Activated CD8-positive, alpha-beta memory T cell treated with anti-CD3 and anti-CD28 coated beads, Interleukin-2, amount 50 U/mL, for 1 hour (primary cell): Measurements from ENCODE around the gene IPO4.
A peak's percentile ranks its signal among the peaks of the same experiment; 100 is the strongest.
"Not testable (repeated sequence)": the region's sequence is repeated elsewhere in the genome, so short reads cannot be mapped to it uniquely, and the experiment has no call there.

Experiments
- DNase-seq: peaks from one replicate; pipeline ENCODE4 v3.0.0-alpha.2; 2020; ENCODE audit errors: extremely low read depth

The IPO4 gene, protein sequence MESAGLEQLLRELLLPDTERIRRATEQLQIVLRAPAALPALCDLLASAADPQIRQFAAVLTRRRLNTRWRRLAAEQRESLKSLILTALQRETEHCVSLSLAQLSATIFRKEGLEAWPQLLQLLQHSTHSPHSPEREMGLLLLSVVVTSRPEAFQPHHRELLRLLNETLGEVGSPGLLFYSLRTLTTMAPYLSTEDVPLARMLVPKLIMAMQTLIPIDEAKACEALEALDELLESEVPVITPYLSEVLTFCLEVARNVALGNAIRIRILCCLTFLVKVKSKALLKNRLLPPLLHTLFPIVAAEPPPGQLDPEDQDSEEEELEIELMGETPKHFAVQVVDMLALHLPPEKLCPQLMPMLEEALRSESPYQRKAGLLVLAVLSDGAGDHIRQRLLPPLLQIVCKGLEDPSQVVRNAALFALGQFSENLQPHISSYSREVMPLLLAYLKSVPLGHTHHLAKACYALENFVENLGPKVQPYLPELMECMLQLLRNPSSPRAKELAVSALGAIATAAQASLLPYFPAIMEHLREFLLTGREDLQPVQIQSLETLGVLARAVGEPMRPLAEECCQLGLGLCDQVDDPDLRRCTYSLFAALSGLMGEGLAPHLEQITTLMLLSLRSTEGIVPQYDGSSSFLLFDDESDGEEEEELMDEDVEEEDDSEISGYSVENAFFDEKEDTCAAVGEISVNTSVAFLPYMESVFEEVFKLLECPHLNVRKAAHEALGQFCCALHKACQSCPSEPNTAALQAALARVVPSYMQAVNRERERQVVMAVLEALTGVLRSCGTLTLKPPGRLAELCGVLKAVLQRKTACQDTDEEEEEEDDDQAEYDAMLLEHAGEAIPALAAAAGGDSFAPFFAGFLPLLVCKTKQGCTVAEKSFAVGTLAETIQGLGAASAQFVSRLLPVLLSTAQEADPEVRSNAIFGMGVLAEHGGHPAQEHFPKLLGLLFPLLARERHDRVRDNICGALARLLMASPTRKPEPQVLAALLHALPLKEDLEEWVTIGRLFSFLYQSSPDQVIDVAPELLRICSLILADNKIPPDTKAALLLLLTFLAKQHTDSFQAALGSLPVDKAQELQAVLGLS

DNA sequence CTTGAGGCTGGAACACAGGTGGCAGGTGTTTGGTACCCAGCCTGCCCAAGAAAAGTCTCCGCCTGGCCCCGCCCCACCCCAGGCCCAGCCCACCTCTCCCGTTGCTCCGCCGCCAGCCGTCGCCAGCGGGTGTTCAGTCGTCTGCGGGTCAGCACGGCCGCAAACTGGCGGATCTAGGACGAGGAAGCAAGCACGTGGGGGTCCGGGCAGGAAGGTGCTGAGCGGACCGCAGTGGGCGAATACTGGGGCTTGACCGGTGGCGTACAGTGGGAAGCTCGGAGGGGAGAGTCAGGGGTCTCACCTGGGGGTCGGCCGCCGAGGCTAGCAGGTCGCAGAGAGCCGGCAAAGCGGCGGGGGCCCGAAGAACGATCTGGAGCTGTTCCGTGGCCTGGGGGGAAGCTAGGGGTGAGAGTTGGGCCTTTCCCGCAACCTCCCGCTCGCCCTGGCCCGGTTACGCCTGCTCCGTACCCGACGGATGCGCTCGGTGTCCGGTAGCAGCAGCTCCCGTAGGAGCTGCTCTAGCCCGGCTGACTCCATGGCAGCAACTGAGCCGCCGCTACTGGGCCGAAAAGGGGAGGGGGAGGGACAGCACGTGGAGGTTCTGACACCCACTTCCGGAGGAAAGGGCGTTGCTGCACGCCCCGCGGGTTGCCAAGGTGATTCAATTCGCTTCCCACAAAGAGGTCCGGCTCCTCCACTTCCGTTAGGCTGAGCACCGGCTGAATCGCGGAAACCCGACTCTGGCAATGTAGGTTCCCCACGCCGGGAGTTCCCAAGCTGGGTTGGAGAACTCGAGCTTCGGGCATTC, at the start of gene IPO4:
Gene IPO4 (minus strand): TSS at position 566 of the 808 bp plus-strand sequence. CDS start 29 bp downstream, at position 537.
- DNase-seq, result peak; percentile 93

DNA sequence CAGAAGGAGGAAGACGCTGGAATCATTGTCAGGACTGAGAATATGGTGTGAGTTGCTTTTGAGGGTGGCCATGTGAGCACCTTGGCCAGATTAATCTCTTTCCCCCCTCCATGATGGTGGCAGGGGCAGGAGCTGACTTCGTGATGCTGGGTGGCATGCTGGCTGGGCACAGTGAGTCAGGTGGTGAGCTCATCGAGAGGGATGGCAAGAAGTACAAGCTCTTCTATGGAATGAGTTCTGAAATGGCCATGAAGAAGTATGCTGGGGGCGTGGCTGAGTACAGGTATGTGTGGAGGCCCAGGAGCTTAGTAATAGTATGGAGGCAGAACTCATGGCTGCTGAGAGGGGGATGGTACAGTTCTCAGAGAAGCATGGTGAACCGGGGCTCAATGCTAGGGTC, 49.5 kb upstream of the IPO4 start:
- DNase-seq, result no peak

DNA sequence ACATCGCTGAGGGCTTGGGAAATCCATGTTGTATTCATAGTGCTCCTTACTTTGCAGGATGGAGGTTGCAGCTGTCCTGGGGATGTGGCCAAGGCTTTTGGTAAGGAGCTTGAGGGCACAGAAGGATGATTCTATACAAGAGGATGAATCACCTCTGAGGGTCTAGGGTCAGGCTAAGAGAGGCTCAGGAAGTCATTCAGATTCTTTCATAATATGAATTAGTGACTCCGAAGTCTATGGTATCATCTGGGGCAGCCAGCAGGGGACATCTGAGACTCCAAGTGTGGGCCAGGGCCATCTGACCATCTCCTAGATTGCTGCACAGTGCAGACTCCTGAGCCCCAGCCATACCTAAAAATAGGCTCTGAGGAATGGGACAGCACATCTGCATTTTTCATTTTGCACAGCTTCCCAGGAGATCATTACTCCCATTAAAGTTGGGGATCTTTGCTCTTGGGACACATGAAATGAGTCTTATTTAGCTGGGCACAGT, 48.9 kb upstream of the IPO4 start:
- DNase-seq, result no peak

DNA sequence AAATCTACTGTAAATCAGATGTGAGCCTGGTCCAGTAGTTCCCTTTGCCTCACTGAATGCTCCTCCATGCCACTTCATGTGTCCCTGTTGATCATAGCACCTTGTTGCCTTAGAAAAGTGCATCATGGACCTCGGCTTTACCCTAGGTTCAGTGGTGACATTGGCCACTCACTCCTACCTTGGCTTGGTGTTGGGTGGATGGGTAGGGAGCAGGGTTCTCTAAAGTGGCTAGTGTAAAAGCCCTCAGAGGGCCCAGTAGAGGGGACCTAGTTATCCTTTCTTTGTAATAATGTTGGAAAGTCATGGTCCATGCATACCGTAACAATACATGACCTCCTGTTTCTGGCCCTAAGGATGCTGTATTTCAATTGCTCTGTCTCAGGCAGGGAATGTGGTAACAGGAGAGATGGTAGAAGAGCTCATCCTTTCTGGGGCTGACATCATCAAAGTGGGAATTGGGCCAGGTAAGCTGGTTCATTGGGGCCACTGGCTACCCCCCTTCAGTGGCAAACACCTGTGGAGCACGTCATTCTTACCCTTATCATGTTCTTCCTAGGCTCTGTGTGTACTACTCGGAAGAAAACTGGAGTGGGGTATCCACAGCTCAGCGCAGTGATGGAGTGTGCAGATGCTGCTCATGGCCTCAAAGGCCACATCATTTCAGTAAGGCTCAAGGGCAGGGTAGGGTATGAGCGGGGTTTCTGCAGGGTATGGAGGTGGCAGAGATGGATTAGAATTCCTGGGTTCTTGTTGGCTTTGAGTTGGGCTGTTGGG, 48.3 kb upstream of the IPO4 start:
- DNase-seq, result no peak

DNA sequence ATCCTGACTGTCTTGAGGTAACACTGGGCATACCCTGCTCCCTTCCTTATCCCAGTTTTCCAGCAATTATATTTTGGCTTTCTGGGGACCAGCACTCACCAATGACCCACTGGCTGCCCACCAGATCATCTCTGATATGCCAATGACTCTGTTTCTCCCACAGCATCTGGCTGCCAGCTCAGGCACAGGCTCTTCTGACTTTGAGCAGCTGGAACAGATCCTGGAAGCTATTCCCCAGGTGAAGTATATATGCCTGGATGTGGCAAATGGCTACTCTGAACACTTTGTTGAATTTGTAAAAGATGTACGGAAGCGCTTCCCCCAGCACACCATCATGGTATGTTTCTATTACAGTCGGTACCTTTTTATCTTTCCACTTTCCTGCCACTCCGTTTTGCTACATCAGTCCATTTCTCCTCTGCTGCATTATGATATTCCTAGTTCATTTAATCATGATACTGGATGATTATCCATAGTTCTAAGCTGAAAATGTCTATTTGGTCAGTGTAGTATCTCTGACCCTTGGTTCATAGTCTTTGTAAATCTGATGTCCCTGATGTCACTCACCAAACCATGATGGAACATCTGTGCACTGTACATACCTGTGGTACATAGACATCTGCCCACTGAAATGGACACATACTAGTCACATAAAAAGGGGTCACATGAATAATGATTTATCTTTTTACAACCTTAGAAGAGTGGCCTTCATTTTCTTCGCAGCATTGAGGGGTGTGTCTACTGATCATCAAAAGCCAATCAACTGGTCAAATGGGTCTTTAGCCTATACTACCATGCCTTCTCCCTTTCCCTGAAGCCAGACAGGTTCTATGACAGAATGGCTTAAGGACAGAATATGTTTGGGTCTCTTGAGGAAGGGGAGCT, 47.4 kb upstream of the IPO4 start:
- DNase-seq, result no peak

DNA sequence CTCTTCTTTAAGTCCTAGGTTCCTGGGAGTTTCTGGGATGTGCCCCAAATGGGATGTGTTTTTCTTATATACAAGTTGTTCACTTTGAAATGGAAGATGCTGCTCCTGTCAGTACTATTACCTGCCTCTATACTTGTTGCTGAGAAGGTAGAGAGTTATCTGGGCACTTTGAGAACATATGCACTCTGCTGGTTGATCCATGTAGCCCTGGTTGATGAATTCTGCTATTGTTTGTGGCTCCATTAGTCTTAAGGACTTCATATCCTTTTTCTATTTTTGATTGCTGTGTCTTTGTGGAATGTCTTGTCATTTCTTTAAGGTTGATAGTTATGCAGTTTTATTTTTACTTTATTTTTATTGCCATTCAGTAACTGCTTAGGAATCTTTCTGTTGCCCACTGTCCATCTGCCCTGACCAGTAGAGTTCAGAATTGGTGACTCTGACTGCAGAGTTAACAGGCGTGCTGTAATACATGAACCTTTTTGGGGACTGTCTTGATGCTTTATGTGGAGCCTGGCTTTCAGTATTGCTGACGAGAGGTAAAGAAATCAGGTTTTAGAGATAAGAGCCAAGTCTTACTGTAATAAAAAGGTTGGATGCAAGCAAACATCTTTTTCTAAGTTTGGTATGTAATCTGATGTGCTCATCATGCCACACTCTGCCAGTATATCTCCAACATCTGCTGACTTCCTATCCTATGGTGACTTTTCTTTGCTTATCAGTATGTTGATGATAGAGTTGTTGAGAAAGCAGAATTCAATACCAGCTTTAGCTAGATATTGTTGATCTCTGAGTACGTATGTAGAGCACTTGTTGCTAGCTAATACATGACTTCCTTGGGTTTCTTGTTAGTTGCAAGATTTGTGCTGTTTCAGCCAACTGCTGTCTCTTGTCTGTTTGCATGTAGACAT, 45.7 kb upstream of the IPO4 start:
- DNase-seq, result no peak

DNA sequence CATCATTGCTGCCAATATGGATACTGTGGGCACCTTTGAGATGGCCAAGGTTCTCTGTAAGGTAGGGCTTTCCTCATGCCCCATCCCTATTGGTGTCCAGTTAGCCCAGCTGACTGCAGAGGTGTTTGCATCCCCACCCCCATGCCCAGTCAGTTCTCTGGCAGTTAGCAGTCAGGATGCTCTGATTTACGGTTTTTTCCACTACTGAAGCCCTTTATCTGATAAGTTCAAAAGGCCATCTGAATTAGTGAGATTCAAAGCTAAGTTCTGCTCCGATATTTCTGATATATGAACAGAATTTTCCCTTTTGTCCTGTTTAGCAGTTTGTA, 44.9 kb upstream of the IPO4 start:
- no peak for DNase-seq

DNA sequence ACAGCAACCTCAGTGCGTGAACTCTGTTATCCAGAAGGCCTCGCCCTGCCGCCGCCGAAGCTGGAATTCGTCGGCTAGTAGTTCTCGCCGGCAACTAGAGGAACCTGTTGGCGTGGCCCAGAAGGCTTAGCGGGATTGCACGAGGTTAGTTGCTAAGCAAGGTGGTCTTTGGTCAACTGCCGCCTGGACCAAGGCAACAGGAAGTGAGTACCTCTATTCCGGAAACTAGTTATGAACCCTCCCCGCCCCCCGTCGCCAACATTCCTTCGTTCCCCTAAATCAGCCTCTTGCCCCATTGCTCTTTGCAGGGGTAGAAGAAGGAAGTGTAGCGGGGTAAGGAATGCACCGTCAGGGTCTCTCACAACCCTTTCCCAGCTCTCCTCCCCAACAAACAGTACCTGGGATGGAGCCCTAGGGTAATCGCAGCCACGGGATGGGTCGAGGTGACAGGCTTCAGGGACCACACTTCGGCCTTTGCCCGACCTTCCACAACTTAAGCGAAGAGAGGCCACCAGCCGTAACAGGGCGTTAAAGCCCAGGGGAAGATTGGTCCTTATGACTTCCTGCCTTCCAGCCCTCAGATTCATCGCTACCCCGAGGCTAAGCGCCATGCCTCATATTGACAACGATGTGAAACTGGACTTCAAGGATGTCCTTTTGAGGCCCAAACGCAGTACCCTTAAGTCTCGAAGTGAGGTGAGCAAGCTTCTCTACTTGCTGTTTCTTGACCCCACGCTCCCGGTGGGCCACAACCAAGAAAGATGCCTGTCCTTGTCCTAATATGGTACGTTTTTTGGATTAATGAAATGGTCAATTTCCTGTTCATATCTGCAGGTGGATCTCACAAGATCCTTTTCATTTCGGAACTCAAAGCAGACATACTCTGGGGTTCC, 44.3 kb upstream of the IPO4 start, which contains the start of gene GMPR2:
Gene GMPR2 (plus strand): TSS at position 285 of the 893 bp plus-strand sequence. CDS start 325 bp downstream, at position 610.
- no peak for DNase-seq

DNA sequence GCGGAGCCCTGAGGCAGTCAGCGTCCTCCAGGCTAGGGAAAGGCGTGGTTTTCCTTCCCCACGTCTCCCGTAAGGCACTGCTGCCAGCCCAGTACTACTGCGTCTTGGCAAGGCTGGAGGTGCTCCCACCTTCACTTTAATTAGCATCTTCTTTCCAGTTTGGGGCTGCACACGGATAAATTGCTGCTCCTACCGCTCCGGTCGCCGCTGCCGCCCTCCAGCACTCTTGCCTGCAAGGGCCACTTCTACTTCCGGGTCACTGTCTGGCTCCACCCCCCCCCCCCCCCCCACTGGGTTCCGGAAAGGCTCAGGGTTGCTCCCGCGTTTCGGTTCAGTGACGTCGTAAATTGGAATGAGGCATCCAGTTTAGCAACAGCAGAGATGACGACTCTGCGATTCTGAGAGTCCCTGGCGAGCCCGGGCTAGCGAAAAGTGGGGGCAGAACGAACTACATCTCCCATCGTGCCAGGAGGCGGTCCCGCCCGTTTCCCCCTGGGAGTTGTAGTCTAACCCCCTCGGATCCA, 43.6 kb upstream of the IPO4 start, which contains the start of gene NEDD8:
Gene NEDD8 (minus strand): TSS at position 247 of the 524 bp plus-strand sequence. CDS start 100 bp downstream, at position 147.
- peak; percentile 68 for DNase-seq

DNA sequence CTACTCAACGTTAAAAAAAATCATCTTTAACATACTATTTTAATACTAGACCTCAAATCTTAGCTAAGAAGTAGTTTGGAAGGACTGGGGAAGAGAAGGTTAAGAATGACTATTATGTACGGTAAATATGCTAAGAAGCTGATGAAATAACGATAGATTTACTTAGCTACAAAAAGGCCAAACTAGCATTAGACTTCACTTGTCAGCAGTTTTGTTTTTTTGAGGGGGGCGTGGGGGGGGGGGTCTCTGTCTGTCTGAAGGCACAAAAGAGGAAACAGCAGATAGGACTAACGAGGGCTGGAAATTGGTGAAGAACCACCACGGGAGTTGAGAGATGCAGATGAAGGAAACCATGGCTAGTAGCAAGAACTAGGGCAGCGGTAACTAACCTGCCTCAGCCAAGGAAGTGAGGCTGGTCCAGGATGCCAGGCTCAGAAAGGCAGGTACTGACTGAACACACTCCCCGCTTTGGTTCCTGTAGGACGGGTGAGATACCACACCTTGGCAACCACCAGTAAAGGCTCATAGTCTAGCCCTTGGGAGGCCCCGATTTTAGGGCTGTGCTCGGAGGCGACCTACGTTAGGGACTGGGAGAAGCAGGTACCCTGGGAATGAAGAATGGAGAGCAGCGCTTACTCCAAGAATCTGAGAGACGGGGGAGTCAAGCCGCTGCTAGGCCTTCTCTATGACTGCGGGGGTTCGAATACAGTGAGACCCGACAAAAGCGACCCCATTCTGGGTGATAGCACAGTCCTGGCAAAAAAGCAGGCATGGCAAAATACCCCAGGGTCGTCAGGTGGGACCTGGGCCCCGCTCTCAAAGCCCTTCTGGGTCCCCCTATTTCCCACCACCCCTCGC, 42.9 kb upstream of the IPO4 start:
- no peak for DNase-seq

DNA sequence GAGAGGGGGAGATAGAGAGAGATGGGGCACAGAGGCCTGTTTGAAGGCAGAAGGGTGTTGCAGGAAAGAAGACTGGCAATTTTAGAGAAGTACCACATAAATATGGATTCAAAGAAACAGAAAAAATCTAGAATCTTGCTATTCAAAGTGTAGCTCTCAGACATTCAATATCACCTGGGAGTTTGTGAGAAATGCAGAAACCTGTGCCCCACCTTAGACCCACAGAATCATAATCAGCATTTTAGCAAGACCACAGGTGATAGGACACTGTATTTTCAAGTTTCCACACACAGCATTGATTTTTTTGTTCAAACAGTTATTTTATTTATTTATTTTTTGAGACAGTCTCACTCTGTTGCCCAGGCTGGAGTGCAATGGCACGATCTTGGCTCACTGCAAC, 40.3 kb upstream of the IPO4 start:
- no peak for DNase-seq

DNA sequence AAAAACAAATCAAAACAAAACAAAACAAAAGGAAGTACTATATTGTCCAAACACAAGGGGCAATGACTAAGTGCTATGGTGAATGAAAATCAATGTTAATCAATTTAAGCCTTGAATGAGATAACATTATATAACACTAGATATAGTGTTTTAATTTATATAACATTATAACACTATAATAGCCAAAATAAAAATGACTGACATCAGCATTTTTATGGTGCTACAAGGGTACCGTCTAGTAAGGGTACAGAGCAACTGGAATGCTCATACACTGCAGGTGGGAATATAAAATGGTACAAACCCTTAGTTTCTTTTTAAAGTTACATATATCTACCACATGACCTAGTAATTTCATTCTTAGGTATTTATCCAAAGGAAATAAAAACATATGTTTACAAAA, 37.9 kb upstream of the IPO4 start:
- DNase-seq, result no peak

DNA sequence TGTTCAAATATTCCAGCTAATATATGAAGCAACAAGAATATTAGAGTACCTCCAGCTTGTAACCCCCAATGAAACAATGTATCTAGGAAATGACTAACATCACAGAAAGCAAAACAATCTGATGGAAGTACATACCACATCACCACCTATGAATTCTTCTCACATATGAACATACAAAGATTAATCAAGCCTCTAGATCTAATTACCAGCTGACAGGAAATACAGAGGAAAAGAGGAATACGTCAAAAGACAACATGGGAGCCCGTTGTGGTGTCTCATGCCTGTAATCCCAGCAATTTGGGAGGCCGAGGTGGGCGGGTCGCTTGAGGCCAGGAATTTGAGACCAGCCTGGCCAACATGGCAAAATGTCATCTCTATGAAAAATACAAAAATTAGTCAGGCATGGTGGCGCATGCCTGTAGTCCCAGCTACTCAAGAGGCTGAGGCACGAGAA, 36.0 kb upstream of the IPO4 start:
- no peak for DNase-seq

DNA sequence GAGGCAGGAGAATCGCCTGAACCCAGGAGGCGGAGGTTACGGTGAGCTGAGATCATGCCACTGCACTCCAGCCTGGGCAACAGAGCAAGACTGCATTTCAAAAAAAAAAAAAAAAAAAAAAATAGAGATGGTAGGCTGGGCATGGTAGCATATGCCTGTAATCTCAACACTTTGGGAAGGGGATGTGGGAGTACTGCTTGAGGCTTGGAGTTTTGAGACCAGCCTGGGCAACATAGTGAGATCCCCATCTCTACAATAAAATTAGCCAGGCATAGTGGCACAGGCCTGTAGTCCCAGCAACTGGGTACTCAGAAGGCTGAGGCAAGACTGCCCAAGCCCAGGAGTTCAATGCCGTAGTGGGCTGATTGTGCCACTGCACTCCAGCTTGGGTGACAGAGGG, 34.4 kb upstream of the IPO4 start:
- DNase-seq, result not testable (repeated sequence)

DNA sequence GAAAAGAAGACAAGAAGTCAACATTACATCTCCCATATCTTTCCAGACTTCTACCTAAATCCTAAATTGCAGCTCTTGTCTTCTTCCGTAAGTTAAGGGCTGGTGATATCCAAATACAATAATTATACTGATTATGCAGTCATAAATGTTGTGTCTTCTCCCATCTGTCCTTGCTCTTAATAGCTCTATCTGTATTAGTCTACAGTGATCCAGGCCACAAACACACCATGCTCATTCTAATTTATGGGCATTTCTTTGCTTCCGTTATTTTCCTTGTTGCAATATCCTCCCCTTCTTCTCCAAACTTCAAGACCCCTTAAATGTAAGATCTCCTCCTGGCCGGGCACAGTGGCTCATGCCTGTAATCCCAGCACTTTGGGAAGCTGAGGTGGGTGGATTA, 30.9 kb upstream of the IPO4 start:
- no peak for DNase-seq

DNA sequence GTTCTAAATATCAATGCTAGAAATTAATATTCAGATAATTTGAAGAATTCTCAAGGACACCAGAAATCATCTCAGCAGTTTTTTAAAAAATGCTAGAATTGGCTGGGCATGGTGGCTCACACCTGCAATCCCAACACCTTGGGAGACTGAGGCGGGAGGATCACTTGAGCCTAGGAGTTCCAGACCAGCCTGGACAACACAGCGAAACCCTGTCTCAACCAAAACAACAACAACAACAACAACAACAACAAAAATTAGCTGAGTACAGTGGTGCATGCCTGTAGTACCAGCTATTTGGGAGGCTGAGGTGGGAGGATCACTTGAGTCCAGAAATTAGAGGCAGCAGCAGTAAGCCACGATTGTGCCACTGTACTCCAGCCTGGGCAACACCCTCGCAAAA, 30.5 kb upstream of the IPO4 start:
- no peak for DNase-seq
